Activated T-helper 1 cell treated with anti-CD3 and anti-CD28 coated beads, Interleukin-2, amount 50 U/mL, for 16 hours (primary cell): ENCODE measurements around the gene PTPN3.

Experiments
- DNase-seq, 2 donors: peaks; one replicate each; pipeline ENCODE4 v3.0.0-alpha.2; 2020; ENCODE audit warnings: low read depth in 1 of 2, low spot score in 1 of 2

The PTPN3 gene

DNA sequence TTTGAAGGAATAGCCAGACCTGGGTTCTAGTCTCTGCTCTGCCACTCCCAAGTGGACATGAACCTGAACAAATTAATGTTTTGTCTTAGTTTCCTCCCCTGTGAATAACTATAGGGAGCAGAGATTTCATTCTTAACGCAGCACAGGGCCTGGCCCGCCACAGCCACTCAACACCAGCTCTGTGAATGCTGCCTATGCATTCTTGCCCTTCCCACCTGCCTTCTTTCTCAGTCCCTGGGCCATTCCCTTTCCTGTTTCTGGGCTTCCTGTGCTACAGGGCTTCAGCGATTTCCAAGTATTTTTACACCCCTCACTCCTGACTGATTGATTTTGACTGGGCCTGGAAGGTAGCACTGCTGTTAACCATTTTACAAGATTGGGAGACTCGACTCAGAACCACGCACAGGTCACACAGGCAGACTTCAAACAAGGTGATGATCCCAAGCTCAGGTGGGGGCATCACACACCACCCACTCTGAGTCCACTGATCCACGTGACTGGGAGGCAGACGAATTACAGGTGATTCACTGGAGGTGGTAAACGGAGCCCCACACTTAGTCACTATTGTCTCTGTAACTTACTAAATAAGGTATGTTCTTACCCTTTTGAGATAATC lies 21.4 kb downstream of the PTPN3 start:
- DNase-seq, result no peak

DNA sequence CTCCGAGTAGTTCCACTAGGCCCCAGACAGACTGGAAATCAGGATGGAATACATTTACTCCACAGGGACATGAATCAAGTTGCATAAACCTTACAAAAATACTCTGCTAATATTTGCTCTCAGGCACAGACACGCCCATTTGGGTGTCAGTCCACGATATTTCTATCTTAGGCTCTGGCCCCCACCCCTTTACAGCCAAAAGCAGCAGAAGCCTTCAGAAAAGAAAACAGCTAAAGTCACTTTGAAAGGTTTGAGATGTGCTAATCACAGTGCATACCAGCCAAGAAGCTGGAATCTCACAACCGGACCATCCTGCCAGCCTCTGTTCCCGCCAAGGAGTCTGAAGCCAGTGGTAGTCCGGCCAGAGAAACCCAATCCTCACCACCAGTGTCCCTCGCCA lies 22.6 kb downstream of the PTPN3 start:
- no peak for DNase-seq

DNA sequence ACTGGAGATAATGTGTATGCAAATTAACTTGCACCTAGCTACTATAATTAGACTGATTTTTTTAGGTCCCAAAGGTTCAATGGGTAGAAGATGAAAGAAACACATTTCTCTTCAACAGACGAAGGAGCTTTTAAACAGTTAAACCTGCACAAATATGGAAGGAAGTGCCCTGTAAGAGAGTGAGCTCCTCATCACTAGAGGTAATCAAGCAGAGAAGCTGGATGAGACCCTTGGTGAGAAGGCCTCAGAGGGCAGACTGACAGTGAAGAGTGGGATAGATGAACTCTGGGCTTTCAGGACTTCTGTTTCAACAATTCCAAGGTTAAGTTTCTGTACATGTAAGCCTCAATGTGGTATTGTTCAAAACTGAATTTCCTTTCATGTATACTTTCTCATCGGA lies 23.2 kb downstream of the PTPN3 start:
- no peak for DNase-seq

DNA sequence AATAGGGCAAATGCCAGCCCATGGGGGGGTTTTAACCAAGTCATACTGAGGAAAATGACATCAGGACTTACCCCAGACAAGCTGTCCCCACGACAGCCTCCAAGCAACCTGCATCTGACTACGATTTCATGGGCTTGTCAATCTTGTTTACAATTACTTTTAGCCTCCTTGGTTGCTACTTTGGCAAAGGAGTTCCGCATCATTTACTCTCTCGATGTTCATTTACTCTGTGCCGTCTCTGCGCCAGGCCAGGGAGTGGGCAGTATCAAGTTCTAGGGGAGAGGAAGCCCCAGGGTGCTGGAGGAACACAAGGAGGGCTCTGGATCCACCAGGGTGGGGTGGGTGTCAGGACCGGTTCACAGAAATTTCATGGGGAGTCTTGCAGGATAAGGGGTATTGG lies 23.9 kb downstream of the PTPN3 start:
- DNase-seq, result no peak

DNA sequence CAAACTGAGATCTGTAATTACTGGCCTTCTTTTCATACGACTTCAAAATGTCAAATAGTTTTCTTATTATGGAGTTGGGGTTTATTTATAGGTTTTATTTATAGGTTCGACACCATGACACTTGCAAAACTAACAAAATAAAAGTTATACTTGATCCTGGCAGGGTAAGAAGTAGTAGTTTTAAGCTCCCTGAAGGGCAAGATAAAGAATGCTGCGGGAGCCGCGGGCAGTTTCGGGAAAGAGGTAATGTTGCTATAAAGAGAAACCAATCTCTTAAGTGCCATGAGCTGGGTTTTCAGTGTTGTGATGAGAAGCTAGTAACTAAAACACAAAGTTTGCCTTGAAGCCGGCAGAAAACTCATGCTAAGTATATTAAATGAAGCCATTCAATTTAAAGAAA lies 24.8 kb downstream of the PTPN3 start:
- DNase-seq, result no peak

DNA sequence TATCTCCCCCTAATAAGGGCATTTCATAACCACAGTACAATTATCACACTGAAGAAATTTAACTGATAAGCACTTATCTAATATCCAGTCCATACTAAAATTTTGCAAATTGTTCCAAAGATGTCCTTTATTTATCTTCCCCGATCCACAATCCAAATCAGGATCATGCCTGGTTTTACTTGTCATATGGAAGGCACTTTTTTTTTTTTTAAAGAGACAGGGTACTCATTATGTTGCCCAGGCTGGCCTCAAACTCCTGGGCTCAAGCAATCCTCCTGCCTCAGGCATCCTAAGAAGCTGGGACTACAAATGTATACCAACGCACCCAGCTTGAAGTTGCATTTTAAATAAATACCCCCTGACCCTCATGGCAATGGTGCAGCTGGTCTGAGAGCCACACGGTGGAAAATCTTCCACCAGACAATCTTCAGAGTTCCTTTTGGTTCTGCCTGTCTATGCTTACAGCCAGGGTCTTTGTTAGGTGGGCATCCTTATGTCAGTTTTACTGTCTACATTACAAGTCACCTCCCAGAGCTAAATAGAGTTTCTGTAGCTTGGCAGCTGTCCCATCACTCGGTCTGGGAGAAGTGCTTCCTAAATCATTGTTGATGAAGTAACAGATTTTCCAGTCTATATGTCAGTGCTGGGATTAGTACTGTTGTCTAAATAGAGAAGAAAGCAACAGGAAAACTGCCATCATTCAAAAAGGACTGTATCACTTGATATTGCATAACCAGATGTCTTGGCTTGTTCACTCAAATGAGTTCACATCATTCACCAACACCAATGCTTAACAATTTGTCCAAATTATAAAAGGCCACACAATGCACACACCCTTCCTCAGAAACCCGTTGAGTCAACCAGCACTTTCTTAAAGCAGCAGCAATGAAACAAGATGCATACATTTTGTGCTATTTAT lies 26.4 kb downstream of the PTPN3 start:
- no peak for DNase-seq

DNA sequence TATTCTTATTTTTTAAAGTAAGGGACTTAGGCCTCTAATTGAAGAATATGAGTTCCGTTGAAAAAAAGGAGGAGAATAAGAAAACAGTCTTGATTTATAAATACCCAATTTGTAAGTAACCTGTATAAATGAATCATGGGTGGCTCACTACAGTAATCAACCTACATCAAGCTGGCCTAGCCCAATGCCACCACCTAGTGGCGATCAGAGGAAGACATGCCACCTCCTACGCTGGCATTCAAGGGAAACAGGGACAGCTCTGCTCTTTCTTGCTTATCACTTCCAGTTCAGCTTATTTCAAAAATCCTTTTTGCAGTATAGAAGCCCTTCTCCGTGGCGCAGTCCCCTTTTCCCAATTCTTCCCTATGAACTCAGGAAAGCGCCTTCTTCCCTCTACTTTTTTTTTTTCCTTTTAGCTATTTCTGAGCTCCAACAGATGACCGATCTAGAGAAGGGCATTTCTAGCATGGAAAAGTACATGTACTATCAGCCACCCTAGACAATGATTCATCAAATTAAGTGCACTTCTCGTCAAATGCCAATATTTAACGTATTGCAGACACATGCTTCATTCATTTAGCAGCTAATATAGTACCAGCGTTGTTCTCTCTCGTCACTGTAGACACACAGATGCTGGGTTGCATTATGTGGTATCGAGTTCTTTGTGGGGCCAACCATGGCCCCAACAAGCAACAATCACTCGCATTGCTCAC lies 28.3 kb downstream of the PTPN3 start:
- peak in 1 of 2 donors; percentile 14 for DNase-seq

DNA sequence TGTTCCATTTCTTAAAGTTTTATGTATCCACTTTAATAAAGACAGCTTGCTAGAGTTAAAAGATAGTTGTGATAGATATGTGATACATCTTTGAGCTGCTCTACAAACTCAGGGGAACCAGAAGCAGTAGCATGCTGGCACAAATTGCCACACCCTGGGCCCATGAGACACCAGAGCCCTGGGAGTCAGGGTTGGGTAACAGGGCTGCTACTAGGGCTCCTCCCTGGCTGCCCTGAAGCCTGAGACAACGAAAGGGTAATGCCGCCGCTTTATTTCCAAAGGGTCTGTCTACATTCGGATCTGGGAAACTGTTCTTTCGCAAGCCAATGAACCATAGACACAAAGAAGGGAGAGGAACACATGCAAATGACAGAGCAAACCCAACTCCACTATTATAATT lies 29.2 kb downstream of the PTPN3 start:
- DNase-seq, result no peak

DNA sequence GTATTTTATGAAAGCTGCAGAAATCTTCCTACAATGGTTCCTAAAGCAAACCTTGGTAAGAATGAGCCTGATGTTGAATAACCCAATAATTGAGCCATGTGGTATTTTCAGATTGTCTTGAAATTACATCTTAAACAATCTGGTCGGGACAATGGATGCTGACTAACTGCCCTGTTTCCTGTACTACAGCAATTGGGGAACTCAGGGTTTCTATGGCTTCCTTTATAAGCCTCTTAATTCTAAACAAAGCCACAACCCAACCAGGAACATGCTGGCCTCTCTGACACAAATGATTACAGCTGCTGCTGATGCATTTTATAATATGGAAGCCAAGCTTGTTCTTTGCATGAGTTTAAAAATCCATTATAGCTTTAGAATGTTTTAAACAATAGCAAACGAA lies 30.2 kb downstream of the PTPN3 start:
- no peak for DNase-seq

DNA sequence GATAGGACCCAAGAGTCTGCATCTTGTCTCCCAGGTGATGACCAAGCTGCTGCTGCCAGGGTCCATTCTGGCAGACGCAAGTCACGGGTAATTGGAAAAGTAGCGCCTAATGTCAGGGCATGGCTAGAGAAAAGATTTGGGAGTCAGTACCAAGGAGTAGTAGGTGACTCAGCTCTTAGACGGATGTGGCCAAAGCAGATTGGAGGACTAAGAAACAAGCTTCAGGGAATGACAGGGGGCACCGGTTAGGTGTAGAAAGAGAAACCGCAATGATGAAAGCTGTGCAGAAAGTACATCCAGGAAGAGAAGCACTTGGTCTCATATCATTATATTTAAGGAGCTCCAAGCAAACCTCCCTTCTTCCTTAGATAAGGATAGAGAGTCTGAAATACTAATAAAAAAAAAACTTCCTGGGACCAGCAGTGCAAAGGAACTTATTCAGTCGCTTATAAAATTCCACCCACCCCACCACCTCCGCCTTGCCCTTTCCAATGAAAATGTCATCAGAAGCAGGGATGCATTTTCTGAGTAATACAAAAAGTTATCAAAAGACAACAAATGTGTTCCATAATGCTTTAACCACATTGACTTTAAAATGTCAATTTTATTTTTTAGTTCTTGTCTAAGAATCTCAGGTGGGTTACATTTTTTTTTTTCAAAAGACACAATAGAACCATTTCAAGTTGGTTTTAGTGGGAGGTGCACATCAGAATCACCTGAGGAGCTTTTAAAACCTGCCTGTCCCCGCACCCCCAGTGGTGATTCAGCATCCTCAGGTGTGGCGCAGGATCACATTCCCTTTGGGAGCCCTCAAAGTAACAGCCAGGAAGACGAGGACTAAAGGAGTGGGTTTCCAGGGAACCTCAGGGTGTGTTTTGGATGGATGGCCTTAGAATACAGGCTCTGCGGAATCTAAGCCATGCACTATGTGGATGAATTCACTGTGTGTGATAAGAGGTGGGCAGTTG lies 31.2 kb downstream of the PTPN3 start:
- no peak for DNase-seq

DNA sequence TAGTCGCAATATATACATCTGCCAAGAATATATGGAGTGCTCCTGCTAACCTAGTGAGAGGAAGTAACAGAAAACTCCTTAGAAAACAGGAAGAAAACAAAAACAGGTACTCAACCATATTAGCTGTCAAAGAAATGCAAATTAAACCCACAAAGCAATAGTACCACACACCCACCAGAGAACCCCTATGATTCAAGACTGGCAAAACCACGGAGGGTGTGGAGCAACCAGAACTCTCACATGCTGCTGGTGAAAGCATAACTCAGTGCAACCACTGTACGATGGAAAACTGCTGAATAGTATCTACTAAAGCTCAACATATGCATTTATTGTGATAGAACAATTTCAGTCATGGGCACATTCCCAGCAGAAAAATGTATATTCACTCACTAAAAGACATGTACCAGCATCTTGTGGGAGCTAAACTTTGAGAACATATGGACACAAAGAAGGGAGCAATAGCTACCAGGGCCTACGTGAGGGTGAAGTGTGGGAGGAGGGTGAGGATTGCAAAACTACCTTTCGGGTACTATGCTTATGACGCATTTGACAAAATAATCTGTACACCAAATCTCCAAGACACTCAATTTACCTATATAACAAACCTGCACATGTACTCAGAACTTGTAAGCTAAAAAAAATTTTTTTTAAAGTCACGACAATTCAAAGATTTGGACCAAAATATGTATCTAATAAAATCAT lies 34.0 kb downstream of the PTPN3 start:
- no peak for DNase-seq

DNA sequence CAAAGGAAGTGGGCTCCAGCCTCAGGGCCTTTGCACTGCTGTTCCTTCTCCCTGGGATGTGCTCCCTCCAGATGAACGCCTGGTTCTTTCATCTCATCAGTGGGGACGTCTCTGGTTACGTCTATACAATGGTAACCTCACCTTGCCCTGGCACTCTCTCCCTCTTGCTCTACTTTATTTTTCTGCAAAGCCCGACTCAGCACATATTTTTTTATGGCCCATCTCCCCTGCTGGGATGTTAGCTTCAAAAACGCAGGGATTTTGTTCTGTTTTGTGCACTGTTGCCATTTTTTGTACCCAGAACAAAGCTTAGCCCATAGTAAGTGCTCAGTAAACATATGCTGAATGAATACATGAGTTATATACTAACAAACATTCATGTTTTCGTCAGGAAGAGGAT lies 37.5 kb downstream of the PTPN3 start:
- no peak for DNase-seq

DNA sequence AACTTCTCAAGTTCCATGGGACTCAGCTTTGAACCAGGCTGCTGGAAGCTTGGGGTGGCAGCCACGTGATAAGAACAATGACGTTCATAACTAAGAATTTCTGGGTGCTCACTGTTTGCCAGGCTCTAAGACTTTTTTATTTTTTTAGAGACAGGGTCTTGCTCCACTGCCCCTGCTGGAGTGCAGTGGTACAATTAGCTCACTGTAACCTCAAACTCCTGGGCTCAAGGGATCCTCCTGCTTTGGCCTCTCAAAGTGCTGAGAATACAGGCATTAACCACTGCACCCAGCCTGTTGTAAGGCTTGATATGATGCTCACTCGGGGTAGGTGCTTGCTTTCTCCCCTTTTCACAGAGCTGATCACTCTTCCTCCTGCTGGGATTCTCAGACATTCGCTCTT lies 38.7 kb downstream of the PTPN3 start:
- DNase-seq, result no peak

DNA sequence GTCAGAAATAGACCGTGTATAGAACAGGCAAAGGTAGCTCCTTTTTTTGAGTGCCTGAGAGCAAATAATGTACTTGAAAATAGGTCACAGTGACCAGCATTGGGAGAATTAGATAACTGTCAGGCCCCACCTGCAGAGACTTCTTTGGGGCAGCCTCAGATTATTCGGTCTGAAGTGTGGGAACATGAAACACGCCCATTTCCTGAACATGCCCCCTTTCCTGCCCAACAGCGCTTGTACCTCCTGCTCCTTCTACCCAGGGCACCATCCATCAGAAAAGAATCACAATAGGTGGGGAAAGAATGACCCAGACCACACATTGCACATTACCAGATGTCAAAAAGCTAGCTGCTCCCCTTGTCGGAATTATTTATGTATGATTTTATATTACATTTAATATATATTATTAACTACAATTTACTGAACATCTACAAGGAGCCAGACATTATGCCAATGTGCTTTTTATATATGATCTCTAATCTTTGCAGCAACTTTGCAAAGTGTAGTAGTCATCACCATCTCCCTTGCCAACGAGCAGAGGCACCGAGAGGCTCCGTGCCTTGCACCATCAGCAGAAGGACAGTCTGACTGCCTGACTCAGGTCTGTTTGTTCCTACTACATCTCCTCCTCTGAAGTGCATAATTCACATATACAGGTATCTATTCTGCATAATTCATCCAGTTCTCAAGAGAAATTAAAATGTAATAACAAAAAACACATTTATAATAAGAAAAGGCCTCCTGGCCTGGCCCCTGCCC lies 39.5 kb downstream of the PTPN3 start:
- DNase-seq, result no peak

DNA sequence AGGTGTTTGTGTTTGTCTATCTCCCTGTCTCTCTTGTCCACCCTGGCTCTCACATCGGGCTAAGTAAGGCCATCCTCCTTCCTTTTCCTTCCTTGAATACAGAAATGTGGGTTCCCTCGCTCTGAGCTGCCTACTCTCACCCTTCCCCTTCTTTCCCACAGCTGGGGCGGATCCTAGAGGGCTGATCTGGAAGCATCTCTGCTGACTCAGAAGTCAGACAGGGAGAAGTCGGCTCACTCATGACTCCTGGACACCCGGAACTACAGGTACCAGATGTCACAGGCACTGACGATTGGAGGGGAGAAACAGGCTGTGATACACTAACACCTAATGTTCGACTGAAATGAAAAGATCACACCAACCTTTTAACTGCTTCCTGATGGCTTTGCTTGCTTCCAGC lies 41.3 kb downstream of the PTPN3 start:
- DNase-seq, result no peak

DNA sequence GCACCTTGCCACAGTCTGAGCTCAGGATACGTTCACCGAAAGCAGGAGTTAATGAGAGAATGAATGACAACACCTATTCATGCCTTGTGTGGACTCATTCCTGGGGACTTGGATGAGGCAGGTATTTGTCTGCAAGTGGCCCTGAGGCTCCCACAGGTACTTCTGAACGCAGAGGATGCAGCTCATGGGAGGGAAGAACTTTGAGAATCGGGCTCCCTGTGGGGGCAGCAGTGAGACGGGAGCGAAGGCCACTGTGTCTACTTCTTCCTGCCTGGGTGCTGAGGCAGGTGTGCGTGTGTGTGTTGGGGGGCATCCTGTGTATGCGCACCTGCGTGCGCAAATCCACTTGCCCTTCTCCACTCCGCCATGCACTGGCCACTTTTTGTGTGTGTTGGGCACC lies 42.2 kb downstream of the PTPN3 start:
- DNase-seq, result no peak

DNA sequence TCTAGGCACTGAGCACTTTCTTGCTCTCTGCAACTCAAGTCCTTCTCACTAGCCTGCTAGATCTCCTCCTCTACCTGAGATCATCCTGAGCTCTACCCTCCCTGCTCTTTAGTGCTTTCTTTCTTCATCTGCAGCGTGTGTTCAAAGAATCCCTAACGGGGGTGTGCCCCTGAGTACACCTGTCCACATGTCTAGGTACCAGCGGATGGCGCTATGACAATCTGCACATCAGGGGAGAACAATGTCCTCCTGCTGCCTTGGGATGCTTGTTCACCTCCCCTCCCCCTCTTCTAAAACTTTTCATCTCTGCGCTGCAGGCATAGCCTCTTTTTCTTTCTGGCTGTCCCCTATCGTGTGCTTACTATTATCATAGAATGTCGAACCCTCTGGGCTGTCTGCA lies 42.7 kb downstream of the PTPN3 start:
- DNase-seq, result no peak

DNA sequence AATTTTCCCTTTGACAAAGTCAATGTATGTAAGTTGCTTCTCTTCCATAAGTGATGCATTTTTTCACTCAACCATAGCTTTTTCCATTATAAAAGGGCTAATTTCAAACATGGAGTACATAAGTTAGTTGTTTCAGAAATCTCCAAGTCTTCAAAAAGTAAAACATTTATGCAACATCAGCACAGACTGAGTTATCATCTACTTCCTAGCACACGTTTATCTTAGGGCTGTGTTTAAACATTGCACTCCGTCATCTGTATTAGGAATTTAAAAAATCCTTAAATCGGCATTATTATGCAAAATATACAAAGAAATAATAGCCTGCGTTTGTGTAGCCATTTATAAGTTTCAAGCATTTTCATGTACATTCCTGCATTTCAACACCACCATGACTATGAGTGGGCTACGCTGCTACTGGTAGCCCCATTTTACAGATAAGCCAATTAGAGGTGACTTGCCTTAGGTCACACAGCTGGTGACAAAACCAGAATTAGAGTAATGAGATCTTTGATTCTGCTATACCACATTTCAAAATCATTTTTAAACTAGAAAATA lies 43.4 kb downstream of the PTPN3 start:
- DNase-seq, result no peak

DNA sequence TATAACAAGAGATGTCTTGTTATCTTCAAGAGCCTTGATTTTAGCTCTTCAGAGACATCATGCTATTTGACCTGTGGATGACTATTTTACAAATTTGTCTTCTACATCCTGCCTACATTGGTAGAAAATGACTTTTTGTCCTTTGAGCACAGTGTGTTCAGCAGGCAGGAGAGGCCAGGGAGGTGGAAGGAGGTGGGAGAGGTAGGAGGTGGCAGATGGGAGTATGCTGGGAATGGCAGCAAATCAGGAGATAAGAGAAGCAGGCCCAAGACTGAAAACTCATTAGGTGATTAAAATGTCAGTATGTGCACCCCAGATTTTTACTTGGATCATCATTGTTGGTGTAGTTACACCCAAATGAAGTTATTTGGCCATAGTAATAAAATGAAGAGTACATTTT lies 44.1 kb downstream of the PTPN3 start:
- no peak for DNase-seq
